BJ (cell line): ENCODE results near the gene SLC35F1. TPM values are rescaled to one million over a fixed set of nuclear protein-coding genes. Genes with fewer than 3 reads are reported as not detected.

Experiments
- CTCF ChIA-PET: fragments of 350-600 bp; formaldehyde crosslinking; extraction: SDS; loops from one replicate; lab custom pipeline; 2021; ENCODE audit warnings: antibody characterized with exemption, inconsistent platforms; lab: Yijun Ruan, JAX
- POLR2A ChIA-PET: fragments of 300-600 bp; sonication (Branson Sonifier 250); formaldehyde crosslinking; extraction: SDS; loops from one replicate; lab custom pipeline; 2021; ENCODE audit warnings: antibody characterized with exemption; lab: Charles Lee
- DNase-seq: peaks from one replicate; pipeline ENCODE4 v3.0.0-alpha.2; 2011; ENCODE audit warnings: low read depth
- H3K27me3 ChIP-seq: 2 replicates; pipeline ENCODE4 v1.6.0; 2011; ENCODE audit warnings: low read length; ENCODE audit not compliant: control insufficient read depth, insufficient read depth
- H3K36me3 ChIP-seq: 2 replicates; pipeline ENCODE4 v1.5.1; 2011; ENCODE audit warnings: low read length; ENCODE audit not compliant: control insufficient read depth, insufficient read depth
- H3K4me3 ChIP-seq: 2 replicates; pipeline ENCODE4 v1.5.1; 2011; ENCODE audit warnings: low read depth, mild to moderate bottlenecking, control low read depth, low read length
- polyA plus RNA-seq: library from polyadenylated mRNA; depleted of rRNA; stranded (reverse); fragments of >200 nt; gene quantifications from 2 replicates; pipeline ENCODE4 v1.2.3, GENCODE V29; 2011; rRNA removed
- TF ChIP-seq, protein P1 (sequence below): IDR thresholded peaks from 2 replicates; pipeline ENCODE4 v1.5.1; 2011; ENCODE audit warnings: low read depth, mild to moderate bottlenecking, control low read depth, inconsistent platforms, low read length, moderate library complexity; ENCODE audit not compliant: insufficient read depth

The SLC35F1 gene
- polyA plus RNA-seq, 1 experiment = not detected

DNA sequence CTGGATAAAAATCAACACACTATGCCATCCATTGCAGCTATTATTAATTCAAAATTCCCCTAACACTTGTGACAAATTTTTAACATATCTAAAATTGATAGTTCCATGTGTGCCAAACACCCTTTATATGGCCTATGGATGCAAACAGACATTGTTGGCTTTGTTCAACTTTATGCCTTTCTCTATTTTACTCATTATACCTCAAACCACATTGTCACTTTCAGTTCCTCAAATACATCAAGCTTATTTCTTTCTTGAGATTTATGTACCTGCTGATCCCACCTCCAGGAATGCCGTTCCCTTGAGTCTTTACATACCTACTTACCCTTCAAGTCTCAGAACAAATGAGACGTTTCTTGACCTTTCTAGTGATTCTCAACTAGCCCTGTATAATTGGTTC, 447.6 kb downstream of the SLC35F1 start:
- H3K4me3 ChIP-seq = no peak overlapping the region
- TF ChIP-seq, protein P1, sequence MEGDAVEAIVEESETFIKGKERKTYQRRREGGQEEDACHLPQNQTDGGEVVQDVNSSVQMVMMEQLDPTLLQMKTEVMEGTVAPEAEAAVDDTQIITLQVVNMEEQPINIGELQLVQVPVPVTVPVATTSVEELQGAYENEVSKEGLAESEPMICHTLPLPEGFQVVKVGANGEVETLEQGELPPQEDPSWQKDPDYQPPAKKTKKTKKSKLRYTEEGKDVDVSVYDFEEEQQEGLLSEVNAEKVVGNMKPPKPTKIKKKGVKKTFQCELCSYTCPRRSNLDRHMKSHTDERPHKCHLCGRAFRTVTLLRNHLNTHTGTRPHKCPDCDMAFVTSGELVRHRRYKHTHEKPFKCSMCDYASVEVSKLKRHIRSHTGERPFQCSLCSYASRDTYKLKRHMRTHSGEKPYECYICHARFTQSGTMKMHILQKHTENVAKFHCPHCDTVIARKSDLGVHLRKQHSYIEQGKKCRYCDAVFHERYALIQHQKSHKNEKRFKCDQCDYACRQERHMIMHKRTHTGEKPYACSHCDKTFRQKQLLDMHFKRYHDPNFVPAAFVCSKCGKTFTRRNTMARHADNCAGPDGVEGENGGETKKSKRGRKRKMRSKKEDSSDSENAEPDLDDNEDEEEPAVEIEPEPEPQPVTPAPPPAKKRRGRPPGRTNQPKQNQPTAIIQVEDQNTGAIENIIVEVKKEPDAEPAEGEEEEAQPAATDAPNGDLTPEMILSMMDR = no peak
- DNase-seq = no peak
- POLR2A ChIA-PET = no interaction called here
- no peaks in the 10 kb centered on the region for H3K36me3 ChIP-seq
- CTCF ChIA-PET = interaction anchor here (0.5 kb wide), 1 partner anchor 614 kb away, joined by 4 read pairs; no protein-coding TSS in a partner anchor
- no peaks in the 10 kb centered on the region; the same call in 1 of the 2 replicates for H3K27me3 ChIP-seq

DNA sequence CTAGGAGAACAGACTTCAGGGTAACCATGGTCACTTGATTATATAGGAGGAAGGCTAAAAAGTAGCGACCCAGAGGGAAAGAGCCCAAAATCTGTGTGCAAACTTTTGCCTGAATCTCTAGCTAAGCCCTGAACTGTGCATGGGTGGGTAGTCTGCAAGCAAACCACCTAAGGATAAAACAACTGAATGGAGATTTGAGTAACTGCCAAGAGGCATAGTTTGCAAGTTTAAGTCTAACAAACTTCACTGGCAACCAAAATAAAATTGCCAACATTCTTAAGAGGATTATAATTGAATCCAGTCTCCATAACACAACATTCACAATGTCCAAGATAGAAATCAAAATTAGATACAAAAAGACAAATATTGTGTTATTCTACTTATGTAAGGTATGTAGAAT, 449.0 kb downstream of the SLC35F1 start:
- TF ChIP-seq, protein P1 = no peak
- ChIA-PET POLR2A (no interaction called here), CTCF (no interaction called here)
- no peaks in the 10 kb centered on the region for H3K36me3 ChIP-seq
- H3K27me3 ChIP-seq = no peaks in the 10 kb centered on the region; the same call in 1 of the 2 replicates
- DNase-seq = peak; percentile 8
- H3K4me3 ChIP-seq = no peak overlapping the region

DNA sequence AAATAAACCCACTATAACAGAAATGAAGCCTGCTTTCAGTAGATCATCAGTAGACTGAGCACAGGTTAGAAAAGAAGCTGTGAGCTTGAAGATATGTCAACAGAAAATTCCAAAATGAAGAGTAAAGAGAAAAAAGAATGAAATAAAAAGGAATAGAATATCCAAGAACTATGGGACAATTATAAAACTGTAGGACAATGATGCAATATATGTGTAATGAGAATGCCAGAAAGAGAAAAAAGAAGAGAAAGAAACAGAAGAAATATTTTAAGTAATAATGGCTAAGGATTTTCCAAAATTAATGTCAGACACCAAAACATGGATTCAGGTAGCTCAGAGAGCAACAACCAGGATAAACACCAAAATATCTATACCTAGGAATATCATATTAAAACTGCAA, 449.6 kb downstream of the SLC35F1 start:
- ChIA-PET POLR2A (no interaction called here), CTCF (no interaction called here)
- no peaks in the 10 kb centered on the region for H3K36me3 ChIP-seq
- no peak overlapping the region for H3K4me3 ChIP-seq
- no peaks in the 10 kb centered on the region; the same call in 1 of the 2 replicates for H3K27me3 ChIP-seq
- DNase-seq = no peak
- TF ChIP-seq, protein P1 = no peak

Other genes with a start within 250 kb of the SLC35F1 start
- gene NUS1, start 231.8 kb upstream of the SLC35F1 start, polyA plus RNA-seq = 6.3 and 13.3 TPM in 2 replicates